Measurements from ENCODE around the gene C11orf65.

DNA sequence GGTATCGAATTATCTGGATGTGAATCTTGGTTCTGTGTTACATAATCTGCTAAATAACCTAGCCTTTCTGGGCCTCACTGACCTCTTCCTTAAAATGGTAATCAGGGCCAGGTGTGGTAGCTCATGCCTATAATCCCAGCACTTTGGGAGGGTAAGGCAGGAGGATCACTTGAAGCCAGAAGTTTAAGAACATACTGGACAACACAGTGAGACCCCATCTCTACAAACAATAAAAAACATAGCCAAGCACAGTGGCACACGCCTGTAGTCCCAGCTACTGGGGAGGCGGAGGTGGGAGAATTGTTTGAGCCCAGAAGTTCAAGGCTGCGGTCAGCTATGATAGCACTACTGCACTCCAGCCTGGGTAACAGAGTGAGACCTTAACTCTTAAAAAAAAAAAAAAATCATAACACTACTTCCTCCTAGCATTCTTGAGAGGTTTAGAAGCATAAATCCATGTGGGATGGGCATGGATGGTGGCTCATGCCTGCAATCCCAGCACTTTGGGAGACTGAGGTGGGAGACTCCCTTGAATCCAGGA, 72.5 kb downstream of the C11orf65 start:
- TF ChIP-seq POLR2A (IDR thresholded peaks at IDR 0.05) (no peak), CTCF (IDR thresholded peaks at IDR 0.05) (no peak)
